HG02884 (cell line): ENCODE data around the gene ATXN7L3B.

Experiments used
- ATAC-seq: cut with Tn5 transposase; IDR thresholded peaks from one replicate; pipeline ENCODE4 v1.9.1; 2021; ENCODE audit warnings: mild to moderate bottlenecking, moderate library complexity; ENCODE audit not compliant: unreplicated experiment

Gene ATXN7L3B

GRCh38 chr12:74547249-74547648, 9.6 kb downstream of the ATXN7L3B start:
- ATAC-seq: no peak

- ATAC-seq: no peak
Observed at GRCh38 chr12:74551291-74551690, 13.7 kb downstream of the ATXN7L3B start.

- no peak for ATAC-seq
Observed at GRCh38 chr12:74552201-74552600, 14.6 kb downstream of the ATXN7L3B start.

- ATAC-seq: no peak
Observed at GRCh38 chr12:74559728-74560127, 22.1 kb downstream of the ATXN7L3B start.

DNA sequence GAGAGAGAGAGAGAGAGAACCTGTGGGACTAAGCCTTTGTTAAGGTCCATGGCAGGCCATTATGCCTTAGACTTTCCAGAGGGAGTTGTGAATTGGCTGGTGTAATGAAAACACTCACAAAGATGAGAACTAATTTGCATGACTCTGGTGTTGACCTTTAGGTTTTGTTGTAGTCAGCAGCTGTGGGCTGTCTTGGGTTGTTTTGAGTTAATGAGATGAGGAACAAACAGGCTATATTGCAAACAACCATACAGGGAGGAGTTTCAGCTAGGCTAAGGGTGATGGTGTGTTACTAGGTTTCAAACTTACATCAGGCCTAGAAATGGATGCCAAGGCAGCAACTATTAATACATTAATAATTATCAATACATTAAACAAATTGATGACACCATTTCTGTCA, 26.3 kb downstream of the ATXN7L3B start:
- no peak for ATAC-seq

DNA sequence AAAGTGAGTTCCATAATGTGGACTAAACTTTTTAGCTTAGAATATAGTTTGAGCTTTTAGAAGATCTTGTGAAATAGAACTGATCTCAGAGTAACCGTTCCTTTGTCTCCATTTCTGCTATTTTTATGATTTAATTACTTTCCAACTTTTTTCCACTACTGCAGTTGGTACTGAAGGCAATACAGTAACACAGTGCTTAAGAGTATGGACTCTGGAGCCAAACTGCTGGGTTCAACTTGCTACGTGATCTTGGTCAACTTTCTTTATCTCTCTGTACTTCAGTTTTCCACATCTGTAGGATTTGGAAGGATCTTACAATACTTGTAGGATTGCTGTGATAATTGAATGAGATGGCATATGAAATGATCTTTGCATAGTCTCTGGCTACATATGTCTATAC, 40.9 kb downstream of the ATXN7L3B start:
- ATAC-seq: no peak

GRCh38 chr12:74579446-74579845, 41.8 kb downstream of the ATXN7L3B start:
- ATAC-seq: no peak

GRCh38 chr12:74579981-74580380, 42.3 kb downstream of the ATXN7L3B start:
- no peak for ATAC-seq

DNA sequence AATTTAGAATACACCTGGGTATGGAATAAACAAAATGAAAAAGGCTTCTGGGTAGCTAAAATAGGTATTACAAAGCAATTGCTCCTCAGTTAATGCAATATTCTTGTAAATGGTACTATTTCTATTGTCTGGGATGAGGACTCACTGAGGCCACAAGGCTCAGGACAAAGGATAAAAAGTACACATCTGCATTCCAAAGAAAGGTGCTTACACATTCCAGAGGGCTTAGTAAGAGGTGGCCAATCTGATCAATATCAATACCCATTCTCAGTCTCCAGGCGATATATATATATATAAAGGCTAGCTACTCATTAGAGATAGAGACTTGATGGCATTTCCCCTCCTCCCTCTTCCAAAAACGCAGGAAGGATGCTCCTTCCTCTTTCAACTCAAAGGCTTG, 43.8 kb downstream of the ATXN7L3B start:
- no peak for ATAC-seq

GRCh38 chr12:74584483-74585062, 46.9 kb downstream of the ATXN7L3B start:
- ATAC-seq: no peak

DNA sequence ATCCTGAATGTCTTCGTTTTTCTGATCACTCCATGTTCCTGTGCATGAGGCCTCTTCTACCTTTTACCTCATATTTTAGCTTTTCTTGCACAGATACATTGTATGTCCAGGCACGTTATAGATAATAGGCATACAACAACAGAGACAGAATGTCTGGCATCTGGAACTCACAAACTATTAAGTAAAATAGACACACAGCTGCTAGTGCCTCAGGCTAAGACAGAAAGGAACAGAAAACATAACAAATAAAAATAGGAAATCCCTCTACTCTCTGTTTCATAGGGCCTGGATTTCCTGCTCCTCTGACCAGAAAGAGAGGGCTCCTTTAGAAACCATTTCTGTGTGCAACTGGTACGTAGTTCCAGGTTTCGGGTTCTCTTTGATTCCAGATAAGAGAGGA, 48.6 kb downstream of the ATXN7L3B start:
- no peak for ATAC-seq
